Measurements from ENCODE around the gene EMILIN3.

GRCh38 chr20:41367393-41367695 lies 726 bp upstream of the EMILIN3 start:
- TF ChIP-seq EZH2 (IDR thresholded peaks at IDR 0.05; ENCODE audit: insufficient read depth, poor library complexity, severe bottlenecking): no peak
- TF ChIP-seq EZH2phosphoT487 (IDR thresholded peaks at IDR 0.05; ENCODE audit: insufficient read depth, low read depth): no peak
